ENCODE measurements around the gene AXIN2.

AXIN2 gene

GRCh38 chr17:65558311-65558682 lies 3.2 kb downstream of the AXIN2 start:
- Histone ChIP-seq H3K4me1 (ENCODE audit: control insufficient read depth, insufficient read depth, low read length) (peaks cover 13% of the 10 kb centered on the region), H3K36me3 (ENCODE audit: control insufficient read depth, insufficient read depth, low read length) (no peaks in the 10 kb centered on the region), H3K9me3 (ENCODE audit: control insufficient read depth, low read length) (no peaks in the 10 kb centered on the region), H3K4me3 (ENCODE audit: low read length) (peak overlapping the region; percentile 15), H3K9ac (ENCODE audit: low read length) (peak overlapping the region; percentile 73), H3K27me3 (ENCODE audit: control insufficient read depth, insufficient read depth, low read length) (no peaks in the 10 kb centered on the region)

- Histone ChIP-seq H3K9me3 (ENCODE audit: control insufficient read depth, low read length) (no peaks in the 10 kb centered on the region), H3K9ac (ENCODE audit: low read length) (peak overlapping the region; percentile 73), H3K4me1 (ENCODE audit: control insufficient read depth, insufficient read depth, low read length) (peaks cover 11% of the 10 kb centered on the region), H3K36me3 (ENCODE audit: control insufficient read depth, insufficient read depth, low read length) (no peaks in the 10 kb centered on the region), H3K4me3 (ENCODE audit: low read length) (peak overlapping the region; percentile 2), H3K27me3 (ENCODE audit: control insufficient read depth, insufficient read depth, low read length) (no peaks in the 10 kb centered on the region)
These were observed 3.8 kb downstream of the AXIN2 start for GRCh38 chr17:65557349-65558310.

GRCh38 chr17:65556910-65557348 lies 4.5 kb downstream of the AXIN2 start:
- Histone ChIP-seq H3K27me3 (ENCODE audit: control insufficient read depth, insufficient read depth, low read length) (no peaks in the 10 kb centered on the region), H3K4me3 (ENCODE audit: low read length) (peak overlapping the region; percentile 29), H3K4me1 (ENCODE audit: control insufficient read depth, insufficient read depth, low read length) (peaks cover 10% of the 10 kb centered on the region), H3K36me3 (ENCODE audit: control insufficient read depth, insufficient read depth, low read length) (no peaks in the 10 kb centered on the region), H3K9ac (ENCODE audit: low read length) (peak overlapping the region; percentile 52), H3K9me3 (ENCODE audit: control insufficient read depth, low read length) (no peaks in the 10 kb centered on the region)

- H3K27me3 ChIP-seq (ENCODE audit: control insufficient read depth, insufficient read depth, low read length) = no peaks in the 10 kb centered on the region
- H3K4me3 ChIP-seq (ENCODE audit: low read length) = peak overlapping the region; percentile 29
- H3K9me3 ChIP-seq (ENCODE audit: control insufficient read depth, low read length) = no peaks in the 10 kb centered on the region
- peaks cover 15% of the 10 kb centered on the region for H3K4me1 ChIP-seq (ENCODE audit: control insufficient read depth, insufficient read depth, low read length)
- no peaks in the 10 kb centered on the region for H3K36me3 ChIP-seq (ENCODE audit: control insufficient read depth, insufficient read depth, low read length)
- H3K9ac ChIP-seq (ENCODE audit: low read length) = peak overlapping the region; percentile 52
These were observed 5.2 kb downstream of the AXIN2 start for GRCh38 chr17:65556014-65556909.

GRCh38 chr17:65554553-65555223 lies 6.8 kb downstream of the AXIN2 start:
- Histone ChIP-seq H3K9me3 (ENCODE audit: control insufficient read depth, low read length) (no peaks in the 10 kb centered on the region), H3K4me3 (ENCODE audit: low read length) (no peak overlapping the region), H3K9ac (ENCODE audit: low read length) (no peak overlapping the region), H3K27me3 (ENCODE audit: control insufficient read depth, insufficient read depth, low read length) (no peaks in the 10 kb centered on the region), H3K36me3 (ENCODE audit: control insufficient read depth, insufficient read depth, low read length) (no peaks in the 10 kb centered on the region), H3K4me1 (ENCODE audit: control insufficient read depth, insufficient read depth, low read length) (peaks cover 29% of the 10 kb centered on the region)

- Histone ChIP-seq H3K9ac (ENCODE audit: low read length) (no peak overlapping the region), H3K27me3 (ENCODE audit: control insufficient read depth, insufficient read depth, low read length) (no peaks in the 10 kb centered on the region), H3K4me1 (ENCODE audit: control insufficient read depth, insufficient read depth, low read length) (peaks cover 32% of the 10 kb centered on the region), H3K9me3 (ENCODE audit: control insufficient read depth, low read length) (no peaks in the 10 kb centered on the region), H3K4me3 (ENCODE audit: low read length) (no peak overlapping the region), H3K36me3 (ENCODE audit: control insufficient read depth, insufficient read depth, low read length) (no peaks in the 10 kb centered on the region)
These were observed 7.5 kb downstream of the AXIN2 start for GRCh38 chr17:65553646-65554552.

- no peak overlapping the region for H3K9ac ChIP-seq (ENCODE audit: low read length)
- peaks cover 32% of the 10 kb centered on the region for H3K4me1 ChIP-seq (ENCODE audit: control insufficient read depth, insufficient read depth, low read length)
- H3K9me3 ChIP-seq (ENCODE audit: control insufficient read depth, low read length) = no peaks in the 10 kb centered on the region
- no peak overlapping the region for H3K4me3 ChIP-seq (ENCODE audit: low read length)
- H3K27me3 ChIP-seq (ENCODE audit: control insufficient read depth, insufficient read depth, low read length) = no peaks in the 10 kb centered on the region
- no peaks in the 10 kb centered on the region for H3K36me3 ChIP-seq (ENCODE audit: control insufficient read depth, insufficient read depth, low read length)
These were observed 8.3 kb downstream of the AXIN2 start for GRCh38 chr17:65553009-65553645.

- H3K4me1 ChIP-seq (ENCODE audit: control insufficient read depth, insufficient read depth, low read length) = peaks cover 32% of the 10 kb centered on the region
- H3K9me3 ChIP-seq (ENCODE audit: control insufficient read depth, low read length) = no peaks in the 10 kb centered on the region
- H3K27me3 ChIP-seq (ENCODE audit: control insufficient read depth, insufficient read depth, low read length) = no peaks in the 10 kb centered on the region
- no peak overlapping the region for H3K9ac ChIP-seq (ENCODE audit: low read length)
- no peaks in the 10 kb centered on the region for H3K36me3 ChIP-seq (ENCODE audit: control insufficient read depth, insufficient read depth, low read length)
- no peak overlapping the region for H3K4me3 ChIP-seq (ENCODE audit: low read length)
These were observed 9.2 kb downstream of the AXIN2 start for GRCh38 chr17:65552214-65552613.

- no peaks in the 10 kb centered on the region for H3K9me3 ChIP-seq (ENCODE audit: control insufficient read depth, low read length)
- no peak overlapping the region for H3K9ac ChIP-seq (ENCODE audit: low read length)
- H3K36me3 ChIP-seq (ENCODE audit: control insufficient read depth, insufficient read depth, low read length) = no peaks in the 10 kb centered on the region
- no peaks in the 10 kb centered on the region for H3K27me3 ChIP-seq (ENCODE audit: control insufficient read depth, insufficient read depth, low read length)
- no peak overlapping the region for H3K4me3 ChIP-seq (ENCODE audit: low read length)
- peaks cover 39% of the 10 kb centered on the region for H3K4me1 ChIP-seq (ENCODE audit: control insufficient read depth, insufficient read depth, low read length)
These were observed 10.0 kb downstream of the AXIN2 start for GRCh38 chr17:65551267-65552040.

GRCh38 chr17:65550758-65551157 lies 10.7 kb downstream of the AXIN2 start:
- H3K27me3 ChIP-seq (ENCODE audit: control insufficient read depth, insufficient read depth, low read length) = no peaks in the 10 kb centered on the region
- H3K4me1 ChIP-seq (ENCODE audit: control insufficient read depth, insufficient read depth, low read length) = peaks cover 46% of the 10 kb centered on the region
- no peaks in the 10 kb centered on the region for H3K9me3 ChIP-seq (ENCODE audit: control insufficient read depth, low read length)
- no peaks in the 10 kb centered on the region for H3K36me3 ChIP-seq (ENCODE audit: control insufficient read depth, insufficient read depth, low read length)
- H3K9ac ChIP-seq (ENCODE audit: low read length) = no peak overlapping the region
- no peak overlapping the region for H3K4me3 ChIP-seq (ENCODE audit: low read length)

All from mucosa of stomach (tissue), 1 donor.